ENCODE measurements around the gene VILL. TPM values are rescaled to one million over a fixed set of nuclear protein-coding genes. Genes with fewer than 3 reads are reported as not detected.
A peak's percentile ranks its signal among the peaks of the same experiment; 100 is the strongest.

VILL gene
- total and polyA plus RNA-seq, 10 of the 15 experiments (the other 5 are each of a cell fraction or from before 2014, with no cell fraction given), result 0.15 to 5.4 (median 2.1) TPM; not detected in 1

DNA sequence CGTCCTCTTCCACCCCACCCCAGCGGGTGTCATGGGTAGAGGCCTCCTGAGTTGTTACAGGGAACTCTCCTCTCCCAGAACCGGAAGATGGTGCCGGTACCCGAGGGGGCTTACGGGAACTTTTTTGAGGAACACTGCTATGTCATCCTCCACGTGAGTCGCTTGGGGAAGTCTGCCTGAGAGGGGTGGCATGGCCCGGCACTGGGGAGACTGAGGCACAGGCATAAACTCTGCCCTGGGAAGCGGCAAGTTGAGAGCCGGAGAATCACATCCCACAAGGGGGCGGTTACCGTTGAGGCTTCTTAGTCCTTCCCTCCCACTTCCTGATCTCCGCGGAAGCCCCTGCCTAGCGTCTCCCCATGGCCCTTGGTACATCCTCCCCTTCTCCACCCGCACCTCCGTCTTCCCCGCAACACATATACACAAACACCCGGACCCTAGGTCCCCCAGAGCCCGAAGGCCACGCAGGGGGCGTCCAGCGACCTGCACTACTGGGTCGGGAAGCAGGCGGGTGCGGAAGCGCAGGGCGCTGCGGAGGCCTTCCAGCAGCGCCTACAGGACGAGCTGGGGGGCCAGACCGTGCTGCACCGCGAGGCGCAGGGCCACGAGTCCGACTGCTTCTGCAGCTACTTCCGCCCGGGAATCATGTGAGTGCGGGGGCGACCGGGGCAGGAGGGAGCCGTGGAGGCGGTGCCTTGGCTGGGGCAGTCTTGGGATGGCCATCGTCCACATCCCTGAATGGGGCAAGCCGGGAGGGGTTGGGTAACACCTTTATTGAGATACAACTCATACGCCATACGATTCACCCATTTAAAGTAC is 3.4 kb downstream of the VILL start (continued):
- TF ChIP-seq, protein P1, sequence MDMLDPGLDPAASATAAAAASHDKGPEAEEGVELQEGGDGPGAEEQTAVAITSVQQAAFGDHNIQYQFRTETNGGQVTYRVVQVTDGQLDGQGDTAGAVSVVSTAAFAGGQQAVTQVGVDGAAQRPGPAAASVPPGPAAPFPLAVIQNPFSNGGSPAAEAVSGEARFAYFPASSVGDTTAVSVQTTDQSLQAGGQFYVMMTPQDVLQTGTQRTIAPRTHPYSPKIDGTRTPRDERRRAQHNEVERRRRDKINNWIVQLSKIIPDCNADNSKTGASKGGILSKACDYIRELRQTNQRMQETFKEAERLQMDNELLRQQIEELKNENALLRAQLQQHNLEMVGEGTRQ (IDR thresholded peaks at IDR 0.05; ENCODE audit: borderline replicate concordance, low read depth, low read length), result no peak; the same call in 1 of the 2 replicates
- TF ChIP-seq CHD2 (IDR thresholded peaks at IDR 0.05; ENCODE audit: borderline replicate concordance, low read depth, low read length), result no peak
- TF ChIP-seq EGR1 (IDR thresholded peaks at IDR 0.05; ENCODE audit: borderline replicate concordance in 1 of 2, low read depth in 2 of 2, low read length in 2 of 2), result peak; percentile 67 to 97
- TF ChIP-seq ZZZ3 (IDR thresholded peaks at IDR 0.05; ENCODE audit: control insufficient read depth, insufficient read length, low read depth), result no peak
- no peak for TF ChIP-seq KLF5 (IDR thresholded peaks at IDR 0.05; ENCODE audit: partially characterized antibody)
- peak; percentile 84 for TF ChIP-seq PML (IDR thresholded peaks at IDR 0.05; ENCODE audit: low read length)
- no peak for TF ChIP-seq HDAC6 (IDR thresholded peaks at IDR 0.05; ENCODE audit: unreplicated experiment)
- TF ChIP-seq, protein P2, sequence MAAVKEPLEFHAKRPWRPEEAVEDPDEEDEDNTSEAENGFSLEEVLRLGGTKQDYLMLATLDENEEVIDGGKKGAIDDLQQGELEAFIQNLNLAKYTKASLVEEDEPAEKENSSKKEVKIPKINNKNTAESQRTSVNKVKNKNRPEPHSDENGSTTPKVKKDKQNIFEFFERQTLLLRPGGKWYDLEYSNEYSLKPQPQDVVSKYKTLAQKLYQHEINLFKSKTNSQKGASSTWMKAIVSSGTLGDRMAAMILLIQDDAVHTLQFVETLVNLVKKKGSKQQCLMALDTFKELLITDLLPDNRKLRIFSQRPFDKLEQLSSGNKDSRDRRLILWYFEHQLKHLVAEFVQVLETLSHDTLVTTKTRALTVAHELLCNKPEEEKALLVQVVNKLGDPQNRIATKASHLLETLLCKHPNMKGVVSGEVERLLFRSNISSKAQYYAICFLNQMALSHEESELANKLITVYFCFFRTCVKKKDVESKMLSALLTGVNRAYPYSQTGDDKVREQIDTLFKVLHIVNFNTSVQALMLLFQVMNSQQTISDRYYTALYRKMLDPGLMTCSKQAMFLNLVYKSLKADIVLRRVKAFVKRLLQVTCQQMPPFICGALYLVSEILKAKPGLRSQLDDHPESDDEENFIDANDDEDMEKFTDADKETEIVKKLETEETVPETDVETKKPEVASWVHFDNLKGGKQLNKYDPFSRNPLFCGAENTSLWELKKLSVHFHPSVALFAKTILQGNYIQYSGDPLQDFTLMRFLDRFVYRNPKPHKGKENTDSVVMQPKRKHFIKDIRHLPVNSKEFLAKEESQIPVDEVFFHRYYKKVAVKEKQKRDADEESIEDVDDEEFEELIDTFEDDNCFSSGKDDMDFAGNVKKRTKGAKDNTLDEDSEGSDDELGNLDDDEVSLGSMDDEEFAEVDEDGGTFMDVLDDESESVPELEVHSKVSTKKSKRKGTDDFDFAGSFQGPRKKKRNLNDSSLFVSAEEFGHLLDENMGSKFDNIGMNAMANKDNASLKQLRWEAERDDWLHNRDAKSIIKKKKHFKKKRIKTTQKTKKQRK (IDR thresholded peaks at IDR 0.05; ENCODE audit: low read depth, low read length), result no peak
- TF ChIP-seq KAT2A (conservative IDR thresholded peaks at IDR 0.05; ENCODE audit: control insufficient read depth, low read depth, low read length), result no peak
- no peak for TF ChIP-seq TBL1XR1 (IDR thresholded peaks at IDR 0.05; ENCODE audit: low read depth, low read length)
- peak; percentile 64; the same call in 1 of the 2 replicates for TF ChIP-seq HDGF (IDR thresholded peaks at IDR 0.05)
- no peak for TF ChIP-seq BCL11A (IDR thresholded peaks at IDR 0.05; ENCODE audit: low read depth, low read length)
- peak; percentile 69; the same call in 1 of the 2 replicates for TF ChIP-seq GABPA (IDR thresholded peaks at IDR 0.05; ENCODE audit: low read depth)
- TF ChIP-seq, protein P3, sequence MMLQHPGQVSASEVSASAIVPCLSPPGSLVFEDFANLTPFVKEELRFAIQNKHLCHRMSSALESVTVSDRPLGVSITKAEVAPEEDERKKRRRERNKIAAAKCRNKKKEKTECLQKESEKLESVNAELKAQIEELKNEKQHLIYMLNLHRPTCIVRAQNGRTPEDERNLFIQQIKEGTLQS (IDR thresholded peaks at IDR 0.05; ENCODE audit: borderline replicate concordance, extremely low read depth, low read depth, low read length), result no peak
- TF ChIP-seq WRNIP1 (IDR thresholded peaks at IDR 0.05; ENCODE audit: borderline replicate concordance, low read depth, low read length), result no peak
- 0 out of 2 replicates have a peak, but pooled peaks have one; percentile 22 for TF ChIP-seq STAT1 (conservative IDR thresholded peaks at IDR 0.05)
- peak; percentile 65 for TF ChIP-seq MXI1 (IDR thresholded peaks at IDR 0.05; ENCODE audit: low read depth, low read length)
- peak; percentile 73 to 85; a peak in 3 of 4 replicates for TF ChIP-seq BHLHE40 (IDR thresholded peaks at IDR 0.05; ENCODE audit: borderline replicate concordance in 1 of 2, low read depth in 2 of 2, low read length in 1 of 2)
- TF ChIP-seq RFX5 (IDR thresholded peaks at IDR 0.05; ENCODE audit: low read depth, low read length), result no peak
- TF ChIP-seq, protein P4, sequence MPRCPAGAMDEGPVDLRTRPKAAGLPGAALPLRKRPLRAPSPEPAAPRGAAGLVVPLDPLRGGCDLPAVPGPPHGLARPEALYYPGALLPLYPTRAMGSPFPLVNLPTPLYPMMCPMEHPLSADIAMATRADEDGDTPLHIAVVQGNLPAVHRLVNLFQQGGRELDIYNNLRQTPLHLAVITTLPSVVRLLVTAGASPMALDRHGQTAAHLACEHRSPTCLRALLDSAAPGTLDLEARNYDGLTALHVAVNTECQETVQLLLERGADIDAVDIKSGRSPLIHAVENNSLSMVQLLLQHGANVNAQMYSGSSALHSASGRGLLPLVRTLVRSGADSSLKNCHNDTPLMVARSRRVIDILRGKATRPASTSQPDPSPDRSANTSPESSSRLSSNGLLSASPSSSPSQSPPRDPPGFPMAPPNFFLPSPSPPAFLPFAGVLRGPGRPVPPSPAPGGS (IDR thresholded peaks at IDR 0.05; ENCODE audit: borderline replicate concordance, insufficient read depth, low read depth, low read length, poor library complexity, severe bottlenecking), result no peak
- TF ChIP-seq, protein P5, sequence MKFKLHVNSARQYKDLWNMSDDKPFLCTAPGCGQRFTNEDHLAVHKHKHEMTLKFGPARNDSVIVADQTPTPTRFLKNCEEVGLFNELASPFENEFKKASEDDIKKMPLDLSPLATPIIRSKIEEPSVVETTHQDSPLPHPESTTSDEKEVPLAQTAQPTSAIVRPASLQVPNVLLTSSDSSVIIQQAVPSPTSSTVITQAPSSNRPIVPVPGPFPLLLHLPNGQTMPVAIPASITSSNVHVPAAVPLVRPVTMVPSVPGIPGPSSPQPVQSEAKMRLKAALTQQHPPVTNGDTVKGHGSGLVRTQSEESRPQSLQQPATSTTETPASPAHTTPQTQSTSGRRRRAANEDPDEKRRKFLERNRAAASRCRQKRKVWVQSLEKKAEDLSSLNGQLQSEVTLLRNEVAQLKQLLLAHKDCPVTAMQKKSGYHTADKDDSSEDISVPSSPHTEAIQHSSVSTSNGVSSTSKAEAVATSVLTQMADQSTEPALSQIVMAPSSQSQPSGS (IDR thresholded peaks at IDR 0.05; ENCODE audit: low read length), result no peak
- no peak for TF ChIP-seq CHD4 (IDR thresholded peaks at IDR 0.05)
